H1 (cell line): ENCODE results near the gene RCSD1. TPM values are rescaled to one million over a fixed set of nuclear protein-coding genes. Genes with fewer than 3 reads are reported as not detected.

Source experiments
- CTCF ChIA-PET: fragments of 300-600 bp; sonication (Branson Sonifier 250); formaldehyde crosslinking; loops from one replicate; lab custom pipeline; 2021; ENCODE audit not compliant: partially characterized antibody; lab: Charles Lee
- POLR2A ChIA-PET: fragments of 300-600 bp; sonication (Branson Sonifier 250); formaldehyde crosslinking; loops from one replicate; lab custom pipeline; 2021; ENCODE audit warnings: inconsistent platforms; ENCODE audit not compliant: partially characterized antibody; lab: Charles Lee
- DNase-seq, 2 experiments: peaks; one replicate each; pipeline versions ENCODE4 v3.0.0 to v3.0.0-alpha.2; 2010 to 2022; ENCODE audit warnings: low spot score in 2 of 2, low read depth in 1 of 2, mixed read lengths in 1 of 2
- FAIRE-seq: peaks from 2 replicates; lab custom pipeline; 2011; peaks lifted over from hg19 to GRCh38; lab: Jason Lieb, UNC
- H2AFZ ChIP-seq: 2 replicates; pipeline ENCODE4 v1.8.1; 2012; ENCODE audit warnings: low read length, inconsistent platforms
- H2AK5ac ChIP-seq: 2 replicates; pipeline ENCODE4 v1.6.1; 2013; ENCODE audit warnings: low read depth, low read length
- H2BK120ac ChIP-seq: replicated peaks from 2 replicates; pipeline ENCODE3; 2013; ENCODE audit warnings: low read depth, low read length, inconsistent platforms
- H2BK12ac ChIP-seq: 2 replicates; pipeline ENCODE4 v1.6.1; 2013; ENCODE audit warnings: low read depth, low read length
- H2BK15ac ChIP-seq: 2 replicates; pipeline ENCODE4 v1.6.1; 2013; ENCODE audit warnings: low read length
- H2BK20ac ChIP-seq: 2 replicates; pipeline ENCODE4 v1.6.1; 2013; ENCODE audit warnings: low read length
- H2BK5ac ChIP-seq: 2 replicates; pipeline ENCODE4 v1.6.1; 2013; ENCODE audit warnings: low read depth, low read length
- H3K14ac ChIP-seq: 2 replicates; pipeline ENCODE4 v1.6.1; 2013; ENCODE audit warnings: inconsistent platforms; ENCODE audit not compliant: insufficient read length
- H3K18ac ChIP-seq: 2 replicates; pipeline ENCODE4 v1.6.1; 2013; ENCODE audit warnings: low read length; ENCODE audit errors: extremely low read depth
- H3K23ac ChIP-seq: 2 replicates; pipeline ENCODE4 v1.6.1; 2013; ENCODE audit warnings: inconsistent platforms; ENCODE audit not compliant: insufficient read length
- H3K23me2 ChIP-seq: 2 replicates; pipeline ENCODE4 v1.6.1; 2013; ENCODE audit warnings: low read depth, low read length
- H3K27ac ChIP-seq: 2 replicates; pipeline ENCODE4 v1.6.1; 2011; ENCODE audit warnings: low read depth, low read length, inconsistent platforms
- H3K27me3 ChIP-seq, 4 experiments: replicated peaks in 1 of 4; 1 replicate in 1 of 4; 2 replicates in 3 of 4; pipeline versions ENCODE4 v1.6.1 to v1.8.1; 2011 to 2013; ENCODE audit warnings: low read length in 3 of 4, mild to moderate bottlenecking in 3 of 4, inconsistent platforms in 2 of 4, mixed read lengths in 2 of 4, moderate library complexity in 1 of 4; ENCODE audit not compliant: control insufficient read depth in 3 of 4, insufficient read depth in 3 of 4; ENCODE audit errors: extremely low read depth in 1 of 4
- H3K36me3 ChIP-seq, 4 experiments: 2 replicates each; pipeline versions ENCODE4 v1.6.1 to v1.8.1; 2011 to 2013; ENCODE audit warnings: mild to moderate bottlenecking in 4 of 4, low read length in 3 of 4, moderate library complexity in 2 of 4, control low read depth in 1 of 4, inconsistent platforms in 1 of 4; ENCODE audit not compliant: insufficient read depth in 4 of 4, control insufficient read depth in 2 of 4
- H3K4ac ChIP-seq: replicated peaks from 2 replicates; pipeline ENCODE3; 2013; ENCODE audit warnings: low read length, low read depth, mixed read lengths, inconsistent platforms; ENCODE audit not compliant: insufficient read length
- H3K4me1 ChIP-seq, 4 experiments: replicated peaks in 1 of 4; 1 replicate in 1 of 4; 2 replicates in 3 of 4; pipeline versions ENCODE4 v1.6.1 to v1.8.1; 2011 to 2013; ENCODE audit warnings: low read length in 3 of 4, inconsistent platforms in 2 of 4, mixed read lengths in 1 of 4; ENCODE audit not compliant: insufficient read depth in 4 of 4, control insufficient read depth in 3 of 4
- H3K4me2 ChIP-seq, 2 experiments: 2 replicates each; pipeline versions ENCODE4 v1.6.1 to v1.8.1; 2011 to 2013; ENCODE audit warnings: low read depth in 2 of 2, low read length in 2 of 2, control low read depth in 1 of 2, inconsistent platforms in 1 of 2, mild to moderate bottlenecking in 1 of 2; ENCODE audit not compliant: insufficient read depth in 1 of 2
- H3K4me3 ChIP-seq, 4 experiments: fragments of 200-600, 300-600 bp in 1 of 4; sonication (generic), shearing (Covaris generic), sonication (Bioruptor Twin) in 1 of 4; 2 replicates each; pipeline versions ENCODE4 v1.5.1 to v1.8.1; 2011 to 2016; ENCODE audit warnings: low read length in 4 of 4, low read depth in 3 of 4, control low read depth in 2 of 4, inconsistent platforms in 2 of 4, mild to moderate bottlenecking in 2 of 4, mixed read lengths in 1 of 4, moderate library complexity in 1 of 4; ENCODE audit not compliant: insufficient read depth in 2 of 4; ENCODE audit errors: extremely low read depth in 1 of 4
- H3K56ac ChIP-seq: replicated peaks from 2 replicates; pipeline ENCODE3; 2013; ENCODE audit warnings: low read depth, mild to moderate bottlenecking, mixed read lengths, low read length, inconsistent platforms; ENCODE audit not compliant: insufficient read length
- H3K79me1 ChIP-seq: 2 replicates; pipeline ENCODE4 v1.6.1; 2013; ENCODE audit warnings: low read depth, low read length, control low read depth
- H3K79me2 ChIP-seq, 2 experiments: 2 replicates each; pipeline versions ENCODE4 v1.6.1 to v1.8.1; 2012 to 2013; ENCODE audit warnings: low read length in 2 of 2, mild to moderate bottlenecking in 2 of 2, inconsistent platforms in 1 of 2; ENCODE audit not compliant: insufficient read depth in 2 of 2, control insufficient read depth in 1 of 2
- H3K9ac ChIP-seq, 4 experiments: replicated peaks in 1 of 4; 1 replicate in 1 of 4; 2 replicates in 3 of 4; pipeline versions ENCODE4 v1.6.1 to v1.8.1; 2011 to 2013; ENCODE audit warnings: low read depth in 3 of 4, low read length in 3 of 4, control low read depth in 2 of 4, mild to moderate bottlenecking in 2 of 4, moderate library complexity in 2 of 4, inconsistent platforms in 1 of 4; ENCODE audit errors: extremely low read depth in 1 of 4
- H3K9me3 ChIP-seq, 2 experiments: 2 replicates each; pipeline versions ENCODE4 v1.6.1 to v1.8.1; 2012 to 2013; ENCODE audit warnings: mild to moderate bottlenecking in 2 of 2, moderate library complexity in 2 of 2, control low read depth in 1 of 2, inconsistent platforms in 1 of 2, low read depth in 1 of 2, low read length in 1 of 2, mixed read lengths in 1 of 2; ENCODE audit not compliant: insufficient read depth in 2 of 2
- H4K20me1 ChIP-seq, 2 experiments: replicated peaks in 1 of 2; 2 replicates each; pipeline versions ENCODE3 to v1.8.1; 2011 to 2013; ENCODE audit warnings: inconsistent platforms in 2 of 2, low read length in 2 of 2, mild to moderate bottlenecking in 1 of 2; ENCODE audit not compliant: insufficient read depth in 2 of 2, control insufficient read depth in 1 of 2
- H4K5ac ChIP-seq: 2 replicates; pipeline ENCODE4 v1.6.1; 2013; ENCODE audit warnings: low read length, low read depth, mixed read lengths, inconsistent platforms; ENCODE audit not compliant: insufficient read length
- H4K8ac ChIP-seq: 2 replicates; pipeline ENCODE4 v1.8.0; 2013; ENCODE audit warnings: mild to moderate bottlenecking, moderate library complexity, low read length, inconsistent platforms; ENCODE audit not compliant: insufficient read depth; ENCODE audit errors: extremely low read depth
- H4K91ac ChIP-seq: replicated peaks from 2 replicates; pipeline ENCODE3; 2013; ENCODE audit warnings: low read length, mixed read lengths, inconsistent platforms; ENCODE audit not compliant: insufficient read length
- BRCA1 ChIP-seq: IDR thresholded peaks from 2 replicates; pipeline ENCODE4 v1.6.1; 2012; ENCODE audit warnings: low read depth, low read length, improper control_type of control experiment
- CBX5 ChIP-seq: fragments of 300-800, 300-1000 bp; sonication (generic); IDR thresholded peaks from 2 replicates; pipeline ENCODE4 v1.7.1; 2016; ENCODE audit warnings: antibody characterized with exemption, low read length, low read depth
- CEBPB ChIP-seq: IDR thresholded peaks from 2 replicates; pipeline ENCODE4 v1.6.1; 2012; ENCODE audit warnings: low read depth, low read length
- WGBS, 2 experiments: shearing (Covaris generic) in 1 of 2; methylation state at CpG; one replicate each; pipeline versions ENCODE4 v1.1.6 to v1.1.7; 2013 to 2015; ENCODE audit warnings: low lambda C conversion rate in 2 of 2, mixed read lengths in 2 of 2, inconsistent platforms in 1 of 2, low coverage in 1 of 2, missing lambda C conversion rate in 1 of 2; ENCODE audit not compliant: insufficient replicate concordance in 2 of 2, insufficient coverage in 1 of 2, insufficient read length in 1 of 2; ENCODE audit errors: extremely low coverage in 1 of 2, missing lambda C conversion rate in 1 of 2; 5-methylcytosine and 5-hydroxymethylcytosine counted together
- polyA plus RNA-seq, 7 experiments: library from polyadenylated mRNA; depleted of rRNA in 3 of 7; stranded (reverse) in 5 of 7; unstranded in 2 of 7; fragments of >200 nt in 5 of 7; fragments of 200-250 nt in 2 of 7; gene quantifications; 1 replicate in 5 of 7; 2 replicates in 1 of 7; 4 replicates in 1 of 7; pipeline versions ENCODE4 v1.2.1 to v1.2.3, GENCODE V29; 2011 to 2013; ENCODE audit warnings: missing spikeins in 2 of 7, mixed read lengths in 2 of 7
- total RNA-seq: library from RNA; stranded (reverse); fragmentation: NEBNext Ultra II Directional; extraction: Animal tissue kit (Norgen Biotek cat#: 25700); gene quantifications from 2 replicates; pipeline ENCODE4 v1.2.1, GENCODE V29; 2021

RCSD1 gene
- total and polyA plus RNA-seq, 2 of the 8 experiments (the other 6 are each of a cell fraction or from before 2014, with no cell fraction given): 0.47 to 0.69 TPM

DNA sequence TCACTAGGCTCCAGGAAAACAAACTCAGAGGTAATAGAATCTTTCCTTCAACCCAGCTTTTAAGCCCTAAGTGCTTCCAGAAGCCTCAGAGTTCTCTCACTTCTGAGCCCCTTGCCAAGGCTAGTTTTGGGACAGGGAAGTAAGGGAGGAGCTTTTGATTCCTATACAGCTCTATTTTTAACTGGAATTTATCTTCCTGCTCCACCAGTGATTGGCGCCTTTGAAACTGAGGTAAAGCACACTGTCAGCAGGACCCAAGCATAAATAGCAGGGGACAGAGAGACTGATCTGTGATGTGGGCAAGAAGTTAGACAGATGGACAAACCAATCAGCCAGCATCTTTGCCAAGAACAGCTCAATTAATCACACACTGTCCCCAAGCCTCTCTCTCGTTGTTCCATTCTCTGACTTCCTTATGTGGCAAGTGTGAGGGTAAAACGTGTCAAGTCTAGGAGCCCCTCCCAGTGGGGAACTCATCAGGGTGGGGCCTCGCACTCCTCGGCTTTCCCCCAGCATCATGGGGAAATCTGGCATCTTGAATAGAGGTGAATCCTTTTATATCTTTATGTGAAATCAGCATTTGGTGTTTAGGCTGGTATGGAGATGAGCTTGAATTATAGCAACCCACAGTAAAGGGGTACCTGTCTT is 51.5 kb downstream of the RCSD1 start:
- Histone ChIP-seq H2BK15ac (no peak overlapping the region), H2AK5ac (no peak overlapping the region), H3K4me3 (no peak overlapping the region), H2BK5ac (no peak overlapping the region), H3K4ac (no peak overlapping the region), H4K20me1 (no peaks in the 10 kb centered on the region), H3K36me3 (no peaks in the 10 kb centered on the region), H3K9me3 (no peaks in the 10 kb centered on the region), H3K27ac (no peak overlapping the region), H3K79me2 (no peaks in the 10 kb centered on the region), H4K8ac (no peak overlapping the region), H2BK12ac (no peak overlapping the region), H2BK120ac (no peak overlapping the region), H3K23me2 (no peaks in the 10 kb centered on the region; the same call in 1 of the 2 replicates), H3K79me1 (no peaks in the 10 kb centered on the region), H3K23ac (no peak overlapping the region), H3K9ac (no peak overlapping the region), H4K91ac (no peak overlapping the region), H4K5ac (no peak overlapping the region), H3K4me2 (no peak overlapping the region), H2BK20ac (no peak overlapping the region), H3K14ac (no peak overlapping the region), H3K56ac (no peak overlapping the region), H3K4me1 (peaks cover 2 to 8% (median 6%) of the 10 kb centered on the region in 4 experiments; a peak in 6 of 7 replicates), H3K18ac (no peak overlapping the region), H2AFZ (no peak overlapping the region), H3K27me3 (no peaks in the 10 kb centered on the region; a peak in 1 of 7 replicates)
- POLR2A ChIA-PET: interaction anchor here (1.0 kb wide), 1 partner anchor 127 kb away, joined by 4 read pairs; no protein-coding TSS in a partner anchor
- 77% methylated on average over 5 of the region's 5 CpGs; no CpG with 5 or more reads in 1 of the 2 experiments for WGBS, 2 experiments
- DNase-seq (no peak), FAIRE-seq (no peak)
- no peak for TF ChIP-seq CBX5
- TF ChIP-seq BRCA1: no peak
- TF ChIP-seq CEBPB: no peak
- CTCF ChIA-PET: interaction anchor here (1.1 to 2.9 kb wide), 7 partner anchors 9 to 126 kb away, joined by 3 to 15 read pairs (median 6); no protein-coding TSS in a partner anchor
